Dermis lymphatic vessel endothelial cell (primary cell): Measurements from ENCODE around the gene ZNF784. TPM values are rescaled to one million over a fixed set of nuclear protein-coding genes. Genes with fewer than 3 reads are reported as not detected.

ENCODE experiments used
- total RNA-seq: library from RNA; depleted of rRNA; stranded (reverse); fragments of >200 nt; gene quantifications from 2 replicates; pipeline ENCODE4 v1.2.1, GENCODE V29; 2014

ZNF784 gene, protein sequence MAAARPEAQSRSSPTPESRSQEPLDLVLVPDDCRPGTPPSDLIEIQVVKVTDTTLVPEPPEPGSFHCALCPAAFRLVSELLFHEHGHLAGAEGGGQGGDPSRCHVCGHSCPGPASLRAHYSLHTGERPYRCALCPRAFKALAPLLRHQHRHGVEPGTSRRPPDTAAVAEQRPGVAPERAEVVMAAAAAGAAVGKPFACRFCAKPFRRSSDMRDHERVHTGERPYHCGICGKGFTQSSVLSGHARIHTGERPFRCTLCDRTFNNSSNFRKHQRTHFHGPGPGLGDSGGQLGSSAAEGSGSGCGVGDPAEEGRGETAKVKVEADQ
- 4.4 and 4.5 TPM in 2 replicates for total RNA-seq

GRCh38 chr19:55624109-55625003 is at the start of gene ZNF784:
TSS of gene ZNF784 (minus strand) at chr19:55624566. CDS start at chr19:55624561, 5 bp downstream.

DNA sequence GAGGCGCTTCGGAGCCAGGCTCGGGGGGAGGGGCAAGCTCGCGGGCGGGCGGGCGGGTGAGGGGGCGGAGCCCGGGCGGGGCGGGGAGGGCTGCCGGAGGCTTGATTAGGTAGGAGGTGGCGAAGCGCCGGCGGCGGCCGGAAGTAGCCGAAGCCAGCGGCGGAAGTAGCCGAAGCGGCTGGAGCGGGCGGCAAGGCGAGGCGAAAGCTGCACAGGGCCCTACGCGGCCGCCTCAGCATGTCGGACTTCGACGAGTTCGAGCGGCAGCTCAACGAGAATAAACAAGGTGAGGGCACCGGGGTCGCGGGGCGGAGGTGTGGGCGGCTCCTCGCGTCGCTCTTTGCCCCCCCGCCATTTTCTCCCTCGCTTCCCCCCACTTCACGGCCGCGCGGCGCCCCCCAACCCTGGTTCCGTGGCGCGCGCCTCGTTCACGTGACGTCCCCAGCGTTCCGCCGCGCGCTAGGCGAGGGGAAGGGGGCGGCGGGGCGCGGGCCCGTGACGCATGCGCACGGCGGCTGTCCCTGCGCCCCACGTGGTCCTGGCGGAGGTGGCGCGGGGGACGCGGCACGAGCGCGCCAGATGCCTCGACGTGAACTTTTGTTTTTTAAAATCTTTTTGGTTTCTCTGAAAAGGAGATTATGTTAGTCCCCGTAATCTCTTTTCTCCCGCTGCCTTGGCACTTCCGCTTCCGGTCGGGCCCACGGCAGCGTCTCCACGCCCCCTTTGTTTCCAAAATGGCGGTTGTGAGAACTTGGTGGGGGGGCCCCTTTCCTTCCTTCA is 30.7 kb upstream of the ZNF784 start, which contains the start of gene U2AF2:
Gene U2AF2 (plus strand): TSS at position 168 of the 780 bp plus-strand sequence. CDS start 70 bp downstream, at position 238.

GRCh38 chr19:55647732-55648584 is 23.6 kb upstream of the ZNF784 start, which contains the start of gene CCDC106:
TSS of gene CCDC106 (plus strand) at chr19:55648212. CDS start at chr19:55649047, 835 bp downstream.

GRCh38 chr19:55643003-55643886 is 18.9 kb upstream of the ZNF784 start, which contains the start of gene ZNF581:
TSS of gene ZNF581 (plus strand) at chr19:55643649. CDS start at chr19:55644572, 923 bp downstream.

DNA sequence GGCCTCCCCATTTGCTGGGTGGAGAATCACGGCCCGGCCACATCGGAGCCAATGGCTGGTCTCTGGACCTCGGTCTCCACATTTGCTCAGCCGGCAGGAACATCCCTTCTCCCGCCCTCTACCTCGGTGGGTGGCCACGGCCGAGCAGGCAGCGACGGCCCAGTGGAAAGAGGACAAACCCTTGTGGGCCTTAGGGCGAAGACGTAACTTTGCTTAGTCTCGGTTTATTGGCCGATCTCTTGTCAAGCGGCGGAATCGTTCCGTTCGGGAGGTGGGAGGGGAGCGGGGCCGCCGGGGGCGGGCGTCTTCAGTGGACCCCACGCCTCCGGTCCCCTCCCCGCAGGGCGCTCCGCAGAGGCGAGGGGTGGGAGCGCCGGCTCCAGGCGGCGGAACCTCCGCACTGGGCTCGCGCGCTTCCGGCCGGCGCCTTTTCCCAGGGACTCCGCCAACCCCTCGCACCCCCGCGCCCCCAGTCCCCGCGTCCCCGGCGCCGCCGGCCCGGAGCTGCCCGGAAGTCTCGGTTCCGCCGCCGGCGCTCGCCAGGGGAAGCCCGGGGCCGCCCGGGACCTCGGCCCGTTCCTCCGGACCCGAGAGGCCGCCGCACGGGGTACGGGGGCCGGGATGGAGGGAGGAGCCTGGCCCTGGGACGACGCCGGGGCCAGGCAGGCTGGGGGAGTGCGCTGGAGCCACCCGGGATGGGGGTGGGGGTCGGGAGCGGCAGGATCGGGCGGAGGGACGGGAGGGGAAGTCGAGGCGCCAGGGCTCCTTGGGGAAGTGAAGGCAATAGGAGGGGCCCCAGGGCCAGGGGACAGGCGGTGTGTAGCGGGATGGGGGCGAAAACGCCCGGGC is 16.4 kb upstream of the ZNF784 start, which contains the start of gene ZNF580:
Gene ZNF580 (plus strand): TSS at position 426 of the 849 bp plus-strand sequence. CDS start 1,507 bp downstream, outside the sequence.

DNA sequence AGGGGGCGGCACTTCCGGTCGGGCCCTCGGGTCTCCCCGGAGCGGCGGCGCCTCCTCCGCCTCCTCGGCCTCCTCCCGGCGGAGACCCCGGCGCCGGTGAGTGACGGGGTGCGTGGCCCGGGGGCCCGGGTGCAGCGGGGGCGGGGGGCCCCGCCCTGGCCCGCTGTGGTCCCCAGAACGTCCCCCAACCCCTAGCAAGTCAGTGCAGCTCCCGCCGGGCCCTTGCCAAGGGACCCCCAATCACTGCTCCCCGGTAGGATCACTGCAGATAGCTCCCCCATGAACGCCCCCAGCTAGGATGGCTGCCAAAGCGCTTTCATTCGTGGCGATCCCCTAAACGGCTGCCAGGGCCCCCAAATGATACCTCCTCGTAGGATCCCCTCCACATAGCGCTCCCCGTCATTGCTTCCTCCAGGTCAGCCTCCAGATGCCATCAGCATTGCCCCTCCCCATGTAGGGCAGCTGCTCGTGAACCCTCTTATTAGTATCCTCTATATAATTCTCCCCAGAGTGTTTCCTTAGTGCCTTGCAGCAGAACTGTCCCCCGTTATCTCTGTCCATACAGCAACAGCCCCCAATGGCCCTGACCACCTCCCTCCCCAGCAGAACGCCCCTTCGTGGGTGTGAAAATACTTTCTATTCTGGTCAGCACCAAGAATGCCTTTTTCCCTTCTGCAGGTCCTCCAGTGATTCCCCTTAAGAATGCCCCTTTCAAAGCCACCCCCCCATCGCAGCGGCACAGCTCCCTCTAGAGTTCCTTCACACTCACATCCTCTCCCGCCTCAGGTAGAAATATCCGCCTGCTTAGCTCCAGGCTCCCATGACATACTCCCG is 18.5 kb downstream of the ZNF784 start, which contains the start of gene ZNF865:
Gene ZNF865 (plus strand): TSS at position 11 of the 834 bp plus-strand sequence. CDS start 7,972 bp downstream, outside the sequence.

DNA sequence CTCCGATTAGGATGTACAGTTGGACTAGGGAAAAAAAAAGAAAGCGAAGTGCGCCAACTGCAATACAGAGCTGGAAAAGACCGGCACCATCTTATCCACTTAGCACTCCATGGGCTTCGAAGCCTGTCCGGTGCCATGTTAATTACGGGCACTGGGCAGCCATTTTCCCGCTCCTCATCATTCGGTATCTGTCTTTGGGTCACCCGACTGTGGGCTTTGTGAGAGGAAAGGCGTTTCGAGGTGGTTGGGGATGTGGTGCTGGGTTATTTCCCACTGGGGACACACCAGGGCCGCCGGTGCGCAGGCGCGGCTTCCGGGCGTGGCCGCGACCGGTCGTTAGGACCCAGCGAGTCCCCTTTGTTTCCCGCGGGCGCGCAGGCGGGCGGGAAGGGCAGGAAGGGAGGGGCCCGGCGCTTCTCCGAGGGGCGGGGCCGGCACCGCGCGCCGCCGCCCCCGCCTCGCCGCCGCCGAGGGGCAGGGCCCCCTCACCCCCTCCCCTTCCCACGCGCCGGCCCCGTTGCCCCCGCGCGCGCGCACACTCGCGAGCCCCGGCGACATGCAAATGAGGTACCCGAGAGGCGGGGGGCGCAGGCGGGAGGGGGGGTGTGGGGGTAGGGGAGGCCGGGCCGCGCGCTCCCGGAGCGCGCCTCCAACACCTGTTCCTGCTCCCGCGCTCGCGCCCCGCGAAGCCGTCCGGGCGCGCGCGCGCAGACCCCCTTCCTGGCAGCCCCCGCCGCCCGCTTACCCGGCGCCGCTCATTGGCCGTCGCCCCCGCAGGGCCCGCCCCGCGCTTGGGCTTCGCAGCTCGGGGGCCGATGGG is 24.3 kb downstream of the ZNF784 start, which contains the start of gene ZNF524:
Gene ZNF524 (plus strand): TSS at position 447 of the 820 bp plus-strand sequence. CDS start 1,825 bp downstream, outside the sequence.

GRCh38 chr19:55599468-55599841 is 24.9 kb downstream of the ZNF784 start, which contains the start of gene FIZ1:
TSS of gene FIZ1 (minus strand) at chr19:55599517. CDS start at chr19:55597865, 1,652 bp downstream.

GRCh38 chr19:55580628-55581144 is 43.7 kb downstream of the ZNF784 start, which contains the start of gene ZNF579:
TSS of gene ZNF579 (minus strand) at chr19:55580848. CDS start at chr19:55579639, 1,209 bp downstream.

Other genes starting within 250 kb of the ZNF784 start
- not detected in 2 replicates for gene TMEM190, start 247.7 kb downstream of the ZNF784 start, total RNA-seq
- gene TMEM238, start 240.3 kb downstream of the ZNF784 start, total RNA-seq = 0.17 and 0.22 TPM in 2 replicates
- 177 and 193 TPM in 2 replicates for gene RPL28, start 238.6 kb downstream of the ZNF784 start, total RNA-seq
- gene UBE2S, start 216.8 kb downstream of the ZNF784 start, total RNA-seq = 23.0 and 32.1 TPM in 2 replicates
- not detected in 2 replicates for gene SHISA7, start 181.3 kb downstream of the ZNF784 start, total RNA-seq
- gene ISOC2, start 162.9 kb downstream of the ZNF784 start, total RNA-seq = 55.3 and 66.8 TPM in 2 replicates
- not detected in 2 replicates for gene C19orf85, start 159.8 kb downstream of the ZNF784 start, total RNA-seq
- 0.43 and 0.76 TPM in 2 replicates for gene ZNF628, start 147.9 kb downstream of the ZNF784 start, total RNA-seq
- gene NAT14, start 139.4 kb downstream of the ZNF784 start, total RNA-seq = 7.9 and 8.8 TPM in 2 replicates
- gene SSC5D, start 136.1 kb downstream of the ZNF784 start, total RNA-seq = under 0.01 TPM in 2 replicates
- gene SBK2, start 87.4 kb downstream of the ZNF784 start, total RNA-seq = not detected in 2 replicates
- 0.22 and 0.26 TPM in 2 replicates for gene SBK3, start 79.0 kb downstream of the ZNF784 start, total RNA-seq
- gene ZNF579, start 43.7 kb downstream of the ZNF784 start, total RNA-seq = 1.8 and 2.4 TPM in 2 replicates
- gene FIZ1, start 25.0 kb downstream of the ZNF784 start, total RNA-seq = 2.2 and 2.7 TPM in 2 replicates
- 7.9 and 11.4 TPM in 2 replicates for gene ZNF524, start 24.3 kb downstream of the ZNF784 start, total RNA-seq
- gene ZNF865, start 18.9 kb downstream of the ZNF784 start, total RNA-seq = 0.54 and 0.60 TPM in 2 replicates
- gene ZNF580, start 16.4 kb upstream of the ZNF784 start, total RNA-seq = 1.5 and 2.1 TPM in 2 replicates
- gene ZNF581, start 19.1 kb upstream of the ZNF784 start, total RNA-seq = 21.8 and 23.7 TPM in 2 replicates
- gene CCDC106, start 23.6 kb upstream of the ZNF784 start, total RNA-seq = 5.5 and 7.9 TPM in 2 replicates
- gene U2AF2, start 30.5 kb upstream of the ZNF784 start, total RNA-seq = 60.8 and 71.1 TPM in 2 replicates
- gene EPN1, start 50.7 kb upstream of the ZNF784 start, total RNA-seq = 36.2 and 57.0 TPM in 2 replicates
- not detected in 2 replicates for gene NLRP9, start 113.8 kb upstream of the ZNF784 start, total RNA-seq
- gene RFPL4A, start 134.5 kb upstream of the ZNF784 start, total RNA-seq = 0.87 TPM in 1 of 2 replicates, not detected in the other
- gene RFPL4AL1, start 144.6 kb upstream of the ZNF784 start, total RNA-seq = not detected in 2 replicates
- gene NLRP11, start 207.4 kb upstream of the ZNF784 start, total RNA-seq = under 0.01 and 0.11 TPM in 2 replicates
- gene NLRP4, start 212.0 kb upstream of the ZNF784 start, total RNA-seq = not detected in 2 replicates